Spleen (tissue), 11 donors: Measurements from ENCODE around the gene SSBP3. TPM values are rescaled to one million over a fixed set of nuclear protein-coding genes. Genes with fewer than 3 reads are reported as not detected.
A peak's percentile ranks its signal among the peaks of the same experiment; 100 is the strongest.

ENCODE experiments used
- DNase-seq: peaks from one replicate; pipeline ENCODE4 v3.0.0-alpha.2; 2020
- H3K27ac ChIP-seq, 8 donors: fragments of 200-600 bp; sonication (generic) in 7 of 8; 1 replicate in 4 of 8; 2 replicates in 4 of 8; pipeline versions ENCODE4 v1.5.0 to v1.8.0; 2016 to 2021; ENCODE audit warnings: inconsistent platforms in 4 of 8, mild to moderate bottlenecking in 4 of 8, moderate library complexity in 1 of 8
- H3K27me3 ChIP-seq, 7 donors: fragments of 200-600 bp; sonication (generic) in 6 of 7; replicated peaks in 1 of 7; 1 replicate in 4 of 7; 2 replicates in 3 of 7; pipeline versions ENCODE4 v1.5.0 to v1.8.0; 2016 to 2021; ENCODE audit warnings: inconsistent platforms in 3 of 7, mild to moderate bottlenecking in 1 of 7
- H3K36me3 ChIP-seq, 6 donors: fragments of 200-600 bp; sonication (generic) in 5 of 6; 1 replicate in 4 of 6; 2 replicates in 2 of 6; pipeline versions ENCODE4 v1.5.0 to v1.8.0; 2016 to 2021; ENCODE audit warnings: inconsistent platforms in 2 of 6
- H3K4me1 ChIP-seq, 6 donors: fragments of 200-600 bp; sonication (generic) in 5 of 6; 1 replicate in 3 of 6; 2 replicates in 3 of 6; pipeline versions ENCODE4 v1.5.0 to v1.8.0; 2016 to 2021; ENCODE audit warnings: inconsistent platforms in 3 of 6
- H3K4me3 ChIP-seq, 8 donors: fragments of 200-600 bp; sonication (generic) in 7 of 8; 1 replicate in 4 of 8; 2 replicates in 4 of 8; pipeline versions ENCODE4 v1.5.0 to v1.8.0; 2016 to 2021; ENCODE audit warnings: inconsistent platforms in 4 of 8, mild to moderate bottlenecking in 4 of 8, moderate library complexity in 2 of 8
- H3K9me3 ChIP-seq, 8 donors: fragments of 200-600 bp; sonication (generic) in 7 of 8; 1 replicate in 4 of 8; 2 replicates in 4 of 8; pipeline versions ENCODE4 v1.5.0 to v1.8.0; 2016 to 2021; ENCODE audit warnings: inconsistent platforms in 4 of 8
- POLR2A ChIP-seq, 3 donors: fragments of 450-650 bp; IDR thresholded peaks; one replicate each; pipeline ENCODE4 v1.5.1; 2017; ENCODE audit warnings: antibody characterized with exemption in 3 of 3, mild to moderate bottlenecking in 1 of 3
- POLR2AphosphoS5 ChIP-seq, 3 donors: sonication (generic); formaldehyde crosslinking; IDR thresholded peaks; one replicate each; pipeline ENCODE4 v1.5.1; 2017; ENCODE audit warnings: antibody characterized with exemption in 3 of 3
- WGBS, 5 donors: extraction: QIAGEN DNeasy Blood & Tissue Kit in 3 of 5; methylation state at CpG; one replicate each; pipeline versions ENCODE4 v1.1.5 to v1.1.7; 2013 to 2018; 5-methylcytosine and 5-hydroxymethylcytosine counted together
- intact Hi-C: fragments of 100-400 bp; cut with DNase I; formaldehyde crosslinking; loops from one replicate; pipeline ENCODE4 v1.15.0; 2023; ENCODE audit warnings: low total_unique reads
- polyA plus RNA-seq, 3 donors: library from polyadenylated mRNA; stranded (reverse); fragments of 200-250 nt; gene quantifications; one replicate each; pipeline ENCODE4 v1.2.1, GENCODE V29; 2013
- total RNA-seq, 7 donors: library from RNA; depleted of rRNA in 3 of 7; stranded (reverse); fragments of >200 nt in 3 of 7; fragmentation: NEBNext Ultra II Directional in 4 of 7; extraction: Animal tissue kit (Norgen Biotek cat#: 25700) in 4 of 7; gene quantifications; one replicate each; pipeline versions ENCODE4 v1.1.0 to v1.2.1, GENCODE V29; 2016 to 2021
- TF ChIP-seq, protein P1 (sequence below), 11 experiments: fragments of 200-600 bp in 7 of 11; fragments of 450-650 bp in 4 of 11; sonication (generic) in 4 of 11; IDR thresholded peaks in 8 of 11; conservative IDR thresholded peaks in 3 of 11; 1 replicate in 7 of 11; 2 replicates in 4 of 11; pipeline versions ENCODE4 v1.4.0 to v1.8.0; 2016 to 2021; ENCODE audit warnings: antibody characterized with exemption in 11 of 11, inconsistent platforms in 4 of 11, mild to moderate bottlenecking in 1 of 11
- donor health status: healthy with polysubstance abuse.
- donor health status: DM: no; HTN: no; CAD: no; lungs with moderate emphysema.
- donor health status: DM: no; HTN: no; CAD: no.
- donor health status: Bipolar disorder and iron deficiency.
- donor health status: healthy.
- donor health status: DM: no; HTN: no; CAD: no.
- donor health status: DM: yes; HTN: yes; CAD: no.

Gene SSBP3
- total and polyA plus RNA-seq, 10 donors = 14.4 to 73.5 (median 26.3) TPM

DNA sequence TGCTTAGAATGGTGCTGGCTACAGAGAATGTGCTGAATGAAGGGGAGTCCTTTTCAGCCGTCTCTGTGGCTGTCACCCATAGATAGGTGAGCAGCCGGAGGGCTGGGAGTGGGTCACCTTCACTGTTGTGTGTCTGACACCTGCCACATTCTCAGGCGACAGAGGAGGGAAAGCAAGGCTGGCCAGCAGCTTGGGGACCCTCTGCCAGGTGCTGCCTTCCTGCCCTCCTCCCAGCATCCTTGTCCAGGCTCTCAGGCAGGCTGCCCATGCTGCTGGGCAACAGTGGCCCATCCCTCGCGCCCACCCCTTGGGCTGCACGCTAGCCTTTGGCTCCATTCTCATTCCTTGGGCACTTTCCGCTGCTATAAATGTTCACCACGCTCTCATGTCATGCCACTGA, 228.5 kb downstream of the SSBP3 start:
- DNase-seq = peak; percentile 50
- intact Hi-C loops = no loop called here
- H3K27ac ChIP-seq = no peak overlapping the region
- TF ChIP-seq, protein P1, sequence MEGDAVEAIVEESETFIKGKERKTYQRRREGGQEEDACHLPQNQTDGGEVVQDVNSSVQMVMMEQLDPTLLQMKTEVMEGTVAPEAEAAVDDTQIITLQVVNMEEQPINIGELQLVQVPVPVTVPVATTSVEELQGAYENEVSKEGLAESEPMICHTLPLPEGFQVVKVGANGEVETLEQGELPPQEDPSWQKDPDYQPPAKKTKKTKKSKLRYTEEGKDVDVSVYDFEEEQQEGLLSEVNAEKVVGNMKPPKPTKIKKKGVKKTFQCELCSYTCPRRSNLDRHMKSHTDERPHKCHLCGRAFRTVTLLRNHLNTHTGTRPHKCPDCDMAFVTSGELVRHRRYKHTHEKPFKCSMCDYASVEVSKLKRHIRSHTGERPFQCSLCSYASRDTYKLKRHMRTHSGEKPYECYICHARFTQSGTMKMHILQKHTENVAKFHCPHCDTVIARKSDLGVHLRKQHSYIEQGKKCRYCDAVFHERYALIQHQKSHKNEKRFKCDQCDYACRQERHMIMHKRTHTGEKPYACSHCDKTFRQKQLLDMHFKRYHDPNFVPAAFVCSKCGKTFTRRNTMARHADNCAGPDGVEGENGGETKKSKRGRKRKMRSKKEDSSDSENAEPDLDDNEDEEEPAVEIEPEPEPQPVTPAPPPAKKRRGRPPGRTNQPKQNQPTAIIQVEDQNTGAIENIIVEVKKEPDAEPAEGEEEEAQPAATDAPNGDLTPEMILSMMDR (IDR thresholded peaks at IDR 0.05 in 8 of 11, conservative IDR thresholded peaks at IDR 0.05 in 3 of 11) = no peak
- no peak for TF ChIP-seq POLR2AphosphoS5 (IDR thresholded peaks at IDR 0.05)
- TF ChIP-seq POLR2A (IDR thresholded peaks at IDR 0.05) = no peak
- peaks cover 0 to 17% (median 12%) of the 10 kb centered on the region in 6 donors for H3K4me1 ChIP-seq
- no peaks in the 10 kb centered on the region for H3K9me3 ChIP-seq
- H3K4me3 ChIP-seq = no peak overlapping the region
- 91 to 97% (median 94%) methylated on average over 4 to 8 of the region's 8 CpGs for WGBS, 5 donors
- H3K27me3 ChIP-seq = no peaks in the 10 kb centered on the region
- peaks cover 0 to 81% (median 13%) of the 10 kb centered on the region in 6 donors for H3K36me3 ChIP-seq

DNA sequence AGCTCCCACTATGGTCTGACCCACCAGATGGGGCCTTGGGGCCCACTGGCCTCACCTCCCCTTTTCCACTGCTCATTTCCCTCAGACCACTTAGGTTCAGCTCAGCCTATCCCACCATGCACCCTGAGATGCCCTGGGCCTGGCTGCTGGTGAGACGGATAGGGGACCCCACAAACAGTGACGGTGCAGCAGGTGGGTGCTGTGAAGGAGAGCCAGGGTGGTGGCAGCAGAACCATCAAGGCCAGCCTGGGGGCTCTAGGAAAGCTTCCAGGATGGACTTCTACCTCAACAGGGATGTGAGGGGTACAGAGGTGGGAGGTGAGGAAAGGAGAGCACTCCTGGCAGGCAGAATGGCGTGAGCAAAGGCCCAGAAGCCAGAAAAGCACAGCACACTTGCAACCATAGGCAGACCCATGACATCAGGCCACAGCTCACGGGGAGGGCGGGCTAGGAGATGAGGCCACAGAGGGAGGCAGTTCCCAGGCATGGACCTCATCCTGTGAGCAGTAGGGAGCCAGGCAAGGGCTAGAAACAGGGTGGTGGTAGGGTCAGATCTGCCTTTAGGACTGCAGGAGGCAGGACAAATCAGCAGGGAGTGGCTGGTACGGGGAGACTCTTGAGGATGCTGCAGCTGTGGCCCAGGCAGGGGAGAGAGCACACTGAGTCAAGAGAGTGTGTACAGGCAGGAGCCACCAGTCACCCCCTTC, 229.4 kb downstream of the SSBP3 start:
- Histone ChIP-seq H3K4me1 (peaks cover 3 to 21% (median 14%) of the 10 kb centered on the region in 6 donors), H3K36me3 (peaks cover 0 to 81% (median 13%) of the 10 kb centered on the region in 6 donors), H3K9me3 (no peaks in the 10 kb centered on the region), H3K27ac (no peak overlapping the region), H3K27me3 (no peaks in the 10 kb centered on the region), H3K4me3 (no peak overlapping the region)
- 87 to 100% (median 95%) methylated on average over 5 to 6 of the region's 6 CpGs for WGBS, 5 donors
- DNase-seq = peak; percentile 51
- TF ChIP-seq, protein P1 (IDR thresholded peaks at IDR 0.05 in 8 of 11, conservative IDR thresholded peaks at IDR 0.05 in 3 of 11) = no peak
- TF ChIP-seq POLR2A (IDR thresholded peaks at IDR 0.05) = no peak
- no peak for TF ChIP-seq POLR2AphosphoS5 (IDR thresholded peaks at IDR 0.05)
- intact Hi-C loops = no loop called here

Other genes starting within 250 kb of the SSBP3 start
- gene CYB5RL, start 206.4 kb downstream of the SSBP3 start, total RNA-seq = 10 to 100 TPM in 4 of 7 donors, 1 to 10 TPM in 3; 6.6 to 15.1 (median 11.0) TPM
- gene CYB5RL, start 206.4 kb downstream of the SSBP3 start, polyA plus RNA-seq = 1 to 10 TPM; 1.3 to 3.5 (median 1.5) TPM
- 10 to 100 TPM; 38.3 to 55.9 (median 50.1) TPM for gene MRPL37, start 206.2 kb downstream of the SSBP3 start, total RNA-seq
- 10 to 100 TPM; 20.4 to 42.5 (median 38.4) TPM for gene MRPL37, start 206.2 kb downstream of the SSBP3 start, polyA plus RNA-seq
- 1 to 10 TPM; 1.5 to 3.2 (median 2.5) TPM for gene ACOT11, start 141.8 kb upstream of the SSBP3 start, total RNA-seq
- gene ACOT11, start 141.8 kb upstream of the SSBP3 start, polyA plus RNA-seq = under 1 TPM; 0.30 to 0.86 (median 0.52) TPM
- 1 to 10 TPM in 1 of 7 donors, under 1 TPM in 5, not detected in 1; 0.70 to 1.2 (median 0.75) TPM for gene FAM151A, start 217.1 kb upstream of the SSBP3 start, total RNA-seq
- gene FAM151A, start 217.1 kb upstream of the SSBP3 start, polyA plus RNA-seq = 1 to 10 TPM; 2.9 to 4.2 (median 3.8) TPM
- gene MROH7, start 235.4 kb upstream of the SSBP3 start, total RNA-seq = 1 to 10 TPM; 1.1 to 3.6 (median 1.6) TPM
- gene MROH7, start 235.4 kb upstream of the SSBP3 start, polyA plus RNA-seq = 1 to 10 TPM in 1 of 3 donors, under 1 TPM in 2; 0.36 to 1.2 (median 0.58) TPM